Tibial nerve (tissue), 3 donors: Measurements from ENCODE around the gene COPG2.

Source experiments
- CTCF ChIP-seq, 5 experiments: fragments of 200-600 bp in 3 of 5; fragments of 450-650 bp in 2 of 5; sonication (generic) in 3 of 5; IDR thresholded peaks; one replicate each; pipeline ENCODE4 v1.5.1; 2016 to 2019; ENCODE audit warnings: antibody characterized with exemption in 5 of 5, mild to moderate bottlenecking in 3 of 5, moderate library complexity in 2 of 5
- POLR2A ChIP-seq, 2 donors: fragments of 450-650 bp; IDR thresholded peaks; one replicate each; pipeline ENCODE4 v1.6.1; 2017; ENCODE audit warnings: antibody characterized with exemption in 2 of 2, mild to moderate bottlenecking in 2 of 2, moderate library complexity in 2 of 2

GRCh38 chr7:130479716-130480400 lies 188.7 kb downstream of the COPG2 start:
- no peak for TF ChIP-seq CTCF (IDR thresholded peaks at IDR 0.05)
- no peak for TF ChIP-seq POLR2A (IDR thresholded peaks at IDR 0.05)
